NCI-H1048 (cell line): ENCODE data around the gene OR56A4.
"Not testable (repeated sequence)": the region's sequence is repeated elsewhere in the genome, so short reads cannot be mapped to it uniquely, and the experiment has no call there.

Experiments
- DNase-seq: peaks from one replicate; lab custom pipeline; 2025; lab: John Stamatoyannopoulos, UW

OR56A4 gene

GRCh38 chr11:5960704-5961320 is 45.9 kb downstream of the OR56A4 start:
- not testable (repeated sequence) for DNase-seq

- DNase-seq: no peak
These were observed 51.2 kb downstream of the OR56A4 start for GRCh38 chr11:5955586-5955985.
